ENCODE results near the gene DUOX2. TPM values are rescaled to one million over a fixed set of nuclear protein-coding genes. Genes with fewer than 3 reads are reported as not detected.

DUOX2 gene
- polyA plus RNA-seq, 1 donor from 2014 or later: not detected

GRCh38 chr15:45130291-45131000 is 16.5 kb upstream of the DUOX2 start:
- H3K4me3 ChIP-seq (ENCODE audit: low read length): no peak overlapping the region
- no peak overlapping the region for H3K27ac ChIP-seq (ENCODE audit: low read length)
- no peaks in the 10 kb centered on the region for H3K79me2 ChIP-seq (replicated peaks; ENCODE audit: insufficient read depth, low read length)
- no peak overlapping the region for H3K4me2 ChIP-seq (ENCODE audit: low read length)
- no peaks in the 10 kb centered on the region for H3K9me2 ChIP-seq (ENCODE audit: insufficient read depth, low read length)
- no peaks in the 10 kb centered on the region for H3F3A ChIP-seq (ENCODE audit: insufficient read depth, low read length, poor library complexity, severe bottlenecking)
- H3K36me3 ChIP-seq (ENCODE audit: insufficient read depth, low read length): no peaks in the 10 kb centered on the region
- no peaks in the 10 kb centered on the region for H3K9me3 ChIP-seq (ENCODE audit: low read length)
- H4K20me1 ChIP-seq (ENCODE audit: insufficient read depth): no peaks in the 10 kb centered on the region
- peaks cover 99% of the 10 kb centered on the region for H3K27me3 ChIP-seq (ENCODE audit: insufficient read depth, low read depth, low read length)
- H2AFZ ChIP-seq (ENCODE audit: low read depth, low read length): no peak overlapping the region
- TF ChIP-seq RAD21 (conservative IDR thresholded peaks at IDR 0.05): no peak
- TF ChIP-seq, protein P1, sequence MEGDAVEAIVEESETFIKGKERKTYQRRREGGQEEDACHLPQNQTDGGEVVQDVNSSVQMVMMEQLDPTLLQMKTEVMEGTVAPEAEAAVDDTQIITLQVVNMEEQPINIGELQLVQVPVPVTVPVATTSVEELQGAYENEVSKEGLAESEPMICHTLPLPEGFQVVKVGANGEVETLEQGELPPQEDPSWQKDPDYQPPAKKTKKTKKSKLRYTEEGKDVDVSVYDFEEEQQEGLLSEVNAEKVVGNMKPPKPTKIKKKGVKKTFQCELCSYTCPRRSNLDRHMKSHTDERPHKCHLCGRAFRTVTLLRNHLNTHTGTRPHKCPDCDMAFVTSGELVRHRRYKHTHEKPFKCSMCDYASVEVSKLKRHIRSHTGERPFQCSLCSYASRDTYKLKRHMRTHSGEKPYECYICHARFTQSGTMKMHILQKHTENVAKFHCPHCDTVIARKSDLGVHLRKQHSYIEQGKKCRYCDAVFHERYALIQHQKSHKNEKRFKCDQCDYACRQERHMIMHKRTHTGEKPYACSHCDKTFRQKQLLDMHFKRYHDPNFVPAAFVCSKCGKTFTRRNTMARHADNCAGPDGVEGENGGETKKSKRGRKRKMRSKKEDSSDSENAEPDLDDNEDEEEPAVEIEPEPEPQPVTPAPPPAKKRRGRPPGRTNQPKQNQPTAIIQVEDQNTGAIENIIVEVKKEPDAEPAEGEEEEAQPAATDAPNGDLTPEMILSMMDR (IDR thresholded peaks at IDR 0.05; ENCODE audit: poor library complexity, severe bottlenecking): no peak
- TF ChIP-seq POLR2AphosphoS5 (IDR thresholded peaks at IDR 0.05): no peak
- no peak for TF ChIP-seq MXI1 (conservative IDR thresholded peaks at IDR 0.05; ENCODE audit: poor library complexity, severe bottlenecking)
- no peak for TF ChIP-seq SMC3 (conservative IDR thresholded peaks at IDR 0.05; ENCODE audit: poor library complexity)
- TF ChIP-seq EP300 (conservative IDR thresholded peaks at IDR 0.05; ENCODE audit: poor library complexity, severe bottlenecking): no peak
- TF ChIP-seq TAF1 (IDR thresholded peaks at IDR 0.05; ENCODE audit: low read depth): no peak
- TF ChIP-seq EZH2 (IDR thresholded peaks at IDR 0.05; ENCODE audit: borderline replicate concordance, insufficient read depth, low read length, poor library complexity, severe bottlenecking): no peak
- no peak overlapping the region for H3K9ac ChIP-seq (ENCODE audit: low read length)

DNA sequence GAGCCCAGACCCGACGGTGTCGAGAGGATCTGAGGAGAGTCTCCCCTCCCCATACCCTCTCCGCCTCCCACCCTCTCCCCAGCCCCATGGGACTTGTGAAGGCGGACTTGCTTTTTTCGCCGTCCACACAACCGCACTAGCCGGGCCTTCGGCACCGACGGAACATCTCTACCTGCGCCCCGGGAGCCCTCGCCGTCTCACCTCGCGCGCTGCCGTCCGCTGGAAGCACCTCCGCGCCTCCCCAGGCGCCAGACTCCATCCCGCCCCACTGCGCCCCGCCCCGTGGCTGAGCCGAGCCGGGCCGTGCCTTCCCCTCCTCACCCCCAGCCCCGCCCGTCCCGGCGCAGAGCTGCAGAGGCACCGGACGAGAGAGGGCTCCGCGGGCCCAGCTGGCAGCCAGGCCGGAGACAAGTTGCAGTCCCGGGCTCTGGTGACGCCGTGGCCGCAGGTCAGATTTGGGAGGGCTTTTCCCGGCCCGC is 15.7 kb upstream of the DUOX2 start, which contains the start of the genes DUOX1 and DUOXA1:
TSS of gene DUOX1 (plus strand) at position 344 of the 479 bp plus-strand sequence. CDS start 1,973 bp downstream, outside the sequence.
TSS of gene DUOXA1 (minus strand) at position 229 of the 479 bp plus-strand sequence. CDS start 6,865 bp downstream, outside the sequence.
- Histone ChIP-seq H3K9me3 (ENCODE audit: low read length) (no peaks in the 10 kb centered on the region), H3K27me3 (ENCODE audit: insufficient read depth, low read depth, low read length) (peaks cover 100% of the 10 kb centered on the region), H3K4me2 (ENCODE audit: low read length) (no peak within 1 kb of the TSS), H3K9ac (ENCODE audit: low read length) (no peak within 1 kb of the TSS), H3F3A (ENCODE audit: insufficient read depth, low read length, poor library complexity, severe bottlenecking) (no peaks in the 10 kb centered on the region), H3K36me3 (ENCODE audit: insufficient read depth, low read length) (no peaks in the 10 kb centered on the region), H3K4me3 (ENCODE audit: low read length) (peak within 1 kb of the TSS; percentile 18), H3K9me2 (ENCODE audit: insufficient read depth, low read length) (no peaks in the 10 kb centered on the region), H3K27ac (ENCODE audit: low read length) (no peak within 1 kb of the TSS), H4K20me1 (ENCODE audit: insufficient read depth) (no peaks in the 10 kb centered on the region), H2AFZ (ENCODE audit: low read depth, low read length) (no peak within 1 kb of the TSS), H3K79me2 (replicated peaks; ENCODE audit: insufficient read depth, low read length) (no peaks in the 10 kb centered on the region)
- TF ChIP-seq POLR2AphosphoS5 (IDR thresholded peaks at IDR 0.05): no peak

- Histone ChIP-seq H3K79me2 (replicated peaks; ENCODE audit: insufficient read depth, low read length) (no peaks in the 10 kb centered on the region), H3K4me2 (ENCODE audit: low read length) (no peak overlapping the region), H3K9me3 (ENCODE audit: low read length) (no peaks in the 10 kb centered on the region), H3F3A (ENCODE audit: insufficient read depth, low read length, poor library complexity, severe bottlenecking) (no peaks in the 10 kb centered on the region), H4K20me1 (ENCODE audit: insufficient read depth) (no peaks in the 10 kb centered on the region), H3K9me2 (ENCODE audit: insufficient read depth, low read length) (no peaks in the 10 kb centered on the region), H3K27me3 (ENCODE audit: insufficient read depth, low read depth, low read length) (peaks cover 97% of the 10 kb centered on the region), H3K9ac (ENCODE audit: low read length) (no peak overlapping the region), H3K27ac (ENCODE audit: low read length) (no peak overlapping the region), H3K4me3 (ENCODE audit: low read length) (peak overlapping the region; percentile 18), H2AFZ (ENCODE audit: low read depth, low read length) (no peak overlapping the region), H3K36me3 (ENCODE audit: insufficient read depth, low read length) (no peaks in the 10 kb centered on the region)
- TF ChIP-seq EP300 (conservative IDR thresholded peaks at IDR 0.05; ENCODE audit: poor library complexity, severe bottlenecking) (no peak), EZH2 (IDR thresholded peaks at IDR 0.05; ENCODE audit: borderline replicate concordance, insufficient read depth, low read length, poor library complexity, severe bottlenecking) (no peak), TAF1 (IDR thresholded peaks at IDR 0.05; ENCODE audit: low read depth) (no peak), POLR2AphosphoS5 (IDR thresholded peaks at IDR 0.05) (no peak), MXI1 (conservative IDR thresholded peaks at IDR 0.05; ENCODE audit: poor library complexity, severe bottlenecking) (no peak), RAD21 (conservative IDR thresholded peaks at IDR 0.05) (no peak), SMC3 (conservative IDR thresholded peaks at IDR 0.05; ENCODE audit: poor library complexity) (no peak)
- TF ChIP-seq, protein P2, sequence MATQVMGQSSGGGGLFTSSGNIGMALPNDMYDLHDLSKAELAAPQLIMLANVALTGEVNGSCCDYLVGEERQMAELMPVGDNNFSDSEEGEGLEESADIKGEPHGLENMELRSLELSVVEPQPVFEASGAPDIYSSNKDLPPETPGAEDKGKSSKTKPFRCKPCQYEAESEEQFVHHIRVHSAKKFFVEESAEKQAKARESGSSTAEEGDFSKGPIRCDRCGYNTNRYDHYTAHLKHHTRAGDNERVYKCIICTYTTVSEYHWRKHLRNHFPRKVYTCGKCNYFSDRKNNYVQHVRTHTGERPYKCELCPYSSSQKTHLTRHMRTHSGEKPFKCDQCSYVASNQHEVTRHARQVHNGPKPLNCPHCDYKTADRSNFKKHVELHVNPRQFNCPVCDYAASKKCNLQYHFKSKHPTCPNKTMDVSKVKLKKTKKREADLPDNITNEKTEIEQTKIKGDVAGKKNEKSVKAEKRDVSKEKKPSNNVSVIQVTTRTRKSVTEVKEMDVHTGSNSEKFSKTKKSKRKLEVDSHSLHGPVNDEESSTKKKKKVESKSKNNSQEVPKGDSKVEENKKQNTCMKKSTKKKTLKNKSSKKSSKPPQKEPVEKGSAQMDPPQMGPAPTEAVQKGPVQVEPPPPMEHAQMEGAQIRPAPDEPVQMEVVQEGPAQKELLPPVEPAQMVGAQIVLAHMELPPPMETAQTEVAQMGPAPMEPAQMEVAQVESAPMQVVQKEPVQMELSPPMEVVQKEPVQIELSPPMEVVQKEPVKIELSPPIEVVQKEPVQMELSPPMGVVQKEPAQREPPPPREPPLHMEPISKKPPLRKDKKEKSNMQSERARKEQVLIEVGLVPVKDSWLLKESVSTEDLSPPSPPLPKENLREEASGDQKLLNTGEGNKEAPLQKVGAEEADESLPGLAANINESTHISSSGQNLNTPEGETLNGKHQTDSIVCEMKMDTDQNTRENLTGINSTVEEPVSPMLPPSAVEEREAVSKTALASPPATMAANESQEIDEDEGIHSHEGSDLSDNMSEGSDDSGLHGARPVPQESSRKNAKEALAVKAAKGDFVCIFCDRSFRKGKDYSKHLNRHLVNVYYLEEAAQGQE (IDR thresholded peaks at IDR 0.05; ENCODE audit: borderline replicate concordance): no peak
- TF ChIP-seq, protein P1 (IDR thresholded peaks at IDR 0.05; ENCODE audit: poor library complexity, severe bottlenecking): no peak
Observed at GRCh38 chr15:45128971-45129639, 15.1 kb upstream of the DUOX2 start.
